HPDE6-E6E7 (cell line): Measurements from ENCODE around the gene AKT1.
A peak's percentile ranks its signal among the peaks of the same experiment; 100 is the strongest.

Experiments used
- DNase-seq: peaks from one replicate; pipeline ENCODE4 v3.0.0; 2011; ENCODE audit warnings: missing footprints; ENCODE audit errors: extremely low spot score

AKT1 gene

GRCh38 chr14:104723651-104724406 lies 71.7 kb downstream of the AKT1 start, which contains the start of gene ADSS1:
Gene ADSS1 (plus strand): TSS chr14:104724229. CDS start chr14:104724271, 42 bp downstream.
- peak; percentile 64 for DNase-seq

- DNase-seq, result no peak
Measured at GRCh38 chr14:104722938-104723650, 72.5 kb downstream of the AKT1 start.

GRCh38 chr14:104721505-104722431 lies 73.8 kb downstream of the AKT1 start:
- DNase-seq, result no peak
